SK-N-SH (cell line): ENCODE results near the gene RASL10A. TPM values are rescaled to one million over a fixed set of nuclear protein-coding genes. Genes with fewer than 3 reads are reported as not detected.

Experiments
- CTCF ChIA-PET: fragments of 300-600, 350-600 bp; formaldehyde crosslinking; extraction: SDS; loops from one replicate; lab custom pipeline; 2021; lab: Yijun Ruan, JAX
- POLR2A ChIA-PET: fragments of 350-600 bp; sonication (Branson Sonifier 250); formaldehyde crosslinking; extraction: SDS; loops from one replicate; lab custom pipeline; 2020; ENCODE audit warnings: antibody characterized with exemption, inconsistent platforms; lab: Yijun Ruan, JAX
- DNase-seq: peaks from one replicate; pipeline ENCODE4 v3.0.0; 2012
- H2AFZ ChIP-seq: fragments of 200-600 bp; sonication (generic); 2 replicates; pipeline ENCODE4 v1.8.1; 2016; ENCODE audit warnings: antibody characterized with exemption, mild to moderate bottlenecking, low read depth
- H3F3A ChIP-seq: fragments of 200-600 bp; sonication (generic); replicated peaks from 2 replicates; pipeline ENCODE3; 2016; ENCODE audit warnings: antibody characterized with exemption, mild to moderate bottlenecking; ENCODE audit not compliant: insufficient read depth
- H3K27ac ChIP-seq, 2 experiments: fragments of 200-500 bp in 1 of 2; fragments of 200-600 bp in 1 of 2; sonication (Bioruptor generic) in 1 of 2; sonication (generic), shearing (Covaris generic) in 1 of 2; 2 replicates each; pipeline versions ENCODE4 v1.5.1 to v1.6.1; 2014 to 2016; ENCODE audit warnings: low read depth in 2 of 2, inconsistent platforms in 1 of 2, low read length in 1 of 2, mild to moderate bottlenecking in 1 of 2, mixed read lengths in 1 of 2
- H3K27me3 ChIP-seq: fragments of 200-600 bp; sonication (generic), shearing (Covaris generic); 2 replicates; pipeline ENCODE4 v1.6.1; 2016; ENCODE audit warnings: mixed run types; ENCODE audit not compliant: insufficient read depth
- H3K36me3 ChIP-seq, 2 experiments: fragments of 200-500 bp in 1 of 2; fragments of 200-600 bp in 1 of 2; sonication (Bioruptor generic) in 1 of 2; sonication (generic) in 1 of 2; replicated peaks in 1 of 2; 2 replicates each; pipeline versions ENCODE3 to v1.5.1; 2014 to 2016; ENCODE audit warnings: low read length in 1 of 2, mild to moderate bottlenecking in 1 of 2; ENCODE audit not compliant: insufficient read depth in 2 of 2, control insufficient read depth in 1 of 2
- H3K4me1 ChIP-seq, 2 experiments: fragments of 200-500 bp in 1 of 2; fragments of 200-600 bp in 1 of 2; sonication (Bioruptor generic) in 1 of 2; sonication (generic), shearing (Covaris generic) in 1 of 2; 2 replicates each; pipeline versions ENCODE4 v1.5.1 to v1.6.1; 2014 to 2016; ENCODE audit warnings: low read depth in 1 of 2, low read length in 1 of 2, mixed run types in 1 of 2; ENCODE audit not compliant: insufficient read depth in 2 of 2, control insufficient read depth in 1 of 2
- H3K4me2 ChIP-seq: fragments of 200-600 bp; sonication (generic), shearing (Covaris generic); 2 replicates; pipeline ENCODE4 v1.6.1; 2017; ENCODE audit warnings: mixed run types
- H3K4me3 ChIP-seq, 2 experiments: fragments of 200-500 bp in 1 of 2; fragments of 200-600 bp in 1 of 2; sonication (Bioruptor generic) in 1 of 2; sonication (generic), shearing (Covaris generic) in 1 of 2; 2 replicates each; pipeline versions ENCODE4 v1.5.1 to v1.8.1; 2014 to 2016; ENCODE audit warnings: low read depth in 2 of 2, inconsistent platforms in 1 of 2, low read length in 1 of 2, mild to moderate bottlenecking in 1 of 2, mixed read lengths in 1 of 2, moderate library complexity in 1 of 2
- H3K79me2 ChIP-seq: fragments of 200-600 bp; sonication (generic); 2 replicates; pipeline ENCODE4 v1.8.1; 2017; ENCODE audit warnings: mild to moderate bottlenecking; ENCODE audit not compliant: insufficient read depth
- H3K9ac ChIP-seq: fragments of 200-600 bp; sonication (generic); 2 replicates; pipeline ENCODE4 v1.6.1; 2017; ENCODE audit warnings: mixed run types
- H3K9me2 ChIP-seq: fragments of 200-600 bp; sonication (generic); 2 replicates; pipeline ENCODE4 v1.6.1; 2017; ENCODE audit warnings: mixed run types
- H3K9me3 ChIP-seq: fragments of 200-600 bp; sonication (generic); 2 replicates; pipeline ENCODE4 v1.6.1; 2017; ENCODE audit warnings: mixed run types, mild to moderate bottlenecking, moderate library complexity
- H4K20me1 ChIP-seq: fragments of 200-600 bp; sonication (generic); 2 replicates; pipeline ENCODE4 v1.6.1; 2017; ENCODE audit warnings: mild to moderate bottlenecking, mixed run types; ENCODE audit not compliant: insufficient read depth
- CHD2 ChIP-seq: fragments of 150-350 bp; IDR thresholded peaks from 2 replicates; pipeline ENCODE4 v1.6.1; 2018; ENCODE audit warnings: low read length; ENCODE audit not compliant: partially characterized antibody
- CTCF ChIP-seq: fragments of 200-600 bp; sonication (generic); IDR thresholded peaks from 2 replicates; pipeline ENCODE4 v1.6.1; 2017; ENCODE audit warnings: antibody characterized with exemption, mild to moderate bottlenecking, moderate library complexity
- ELF1 ChIP-seq: IDR thresholded peaks from 2 replicates; pipeline ENCODE4 v1.4.0; 2012
- FOSL2 ChIP-seq: IDR thresholded peaks from 2 replicates; pipeline ENCODE4 v1.4.0; 2012; ENCODE audit warnings: low read depth, mild to moderate bottlenecking, moderate library complexity, borderline replicate concordance
- FOXJ3 ChIP-seq: sonication (generic); formaldehyde crosslinking; IDR thresholded peaks from 2 replicates; pipeline ENCODE4 v1.5.1; 2020; ENCODE audit warnings: mild to moderate bottlenecking, missing genetic modification reagents
- GATA2 ChIP-seq: sonication (generic); formaldehyde crosslinking; IDR thresholded peaks from 2 replicates; pipeline ENCODE4 v1.5.0; 2020; ENCODE audit warnings: mild to moderate bottlenecking, missing genetic modification reagents
- MXI1 ChIP-seq: IDR thresholded peaks from 2 replicates; pipeline ENCODE4 v1.6.1; 2012; ENCODE audit warnings: mild to moderate bottlenecking, low read depth, low read length, improper control_type of control experiment
- NFIC ChIP-seq: IDR thresholded peaks from 2 replicates; pipeline ENCODE4 v1.4.0; 2012; ENCODE audit warnings: borderline replicate concordance
- NRF1 ChIP-seq: IDR thresholded peaks from 2 replicates; pipeline ENCODE4 v1.6.1; 2012; ENCODE audit warnings: low read depth, mild to moderate bottlenecking, low read length
- PBX3 ChIP-seq: IDR thresholded peaks from 2 replicates; pipeline ENCODE4; 2012
- POLR2AphosphoS5 ChIP-seq: IDR thresholded peaks from 2 replicates; pipeline ENCODE4 v1.6.1; 2012; ENCODE audit warnings: low read depth, low read length
- RAD21 ChIP-seq: IDR thresholded peaks from 2 replicates; pipeline ENCODE4 v1.6.1; 2012; ENCODE audit warnings: mild to moderate bottlenecking, low read length
- RCOR1 ChIP-seq: fragments of 150-350 bp; IDR thresholded peaks from 2 replicates; pipeline ENCODE4 v1.6.1; 2017; ENCODE audit warnings: antibody characterized with exemption, low read length
- RXRA ChIP-seq: IDR thresholded peaks from 2 replicates; pipeline ENCODE4 v1.4.0; 2012; ENCODE audit warnings: low read depth, mild to moderate bottlenecking, borderline replicate concordance
- SIN3A ChIP-seq: IDR thresholded peaks from 2 replicates; pipeline ENCODE4 v1.6.1; 2012; ENCODE audit warnings: low read depth, mild to moderate bottlenecking, low read length, moderate library complexity, borderline replicate concordance
- SMC3 ChIP-seq: IDR thresholded peaks from 2 replicates; pipeline ENCODE4 v1.6.1; 2012; ENCODE audit warnings: low read depth, low read length, improper control_type of control experiment
- TEAD4 ChIP-seq: IDR thresholded peaks from 2 replicates; pipeline ENCODE4 v1.4.0; 2012; ENCODE audit warnings: mild to moderate bottlenecking, borderline replicate concordance; ENCODE audit not compliant: insufficient read depth
- USF1 ChIP-seq: IDR thresholded peaks from 2 replicates; pipeline ENCODE4 v1.4.0; 2012; ENCODE audit warnings: low read depth, borderline replicate concordance
- ZBTB33 ChIP-seq: IDR thresholded peaks from 2 replicates; pipeline ENCODE4 v1.4.0; 2012; ENCODE audit warnings: low read depth, borderline replicate concordance
- WGBS: methylation state at CpG from one replicate; pipeline ENCODE4 v1.1.6; 2017; ENCODE audit warnings: low lambda C conversion rate; 5-methylcytosine and 5-hydroxymethylcytosine counted together
- polyA plus RNA-seq, 3 experiments: library from polyadenylated mRNA; depleted of rRNA; stranded (reverse); fragments of >200 nt; gene quantifications; 2 replicates each; pipeline ENCODE4 v1.2.3, GENCODE V29; 2012

Gene RASL10A
- polyA plus RNA-seq, 1 of the 3 experiments (the other 2 are of a cell fraction), result 0.36 TPM

- no peak for TF ChIP-seq POLR2AphosphoS5
- no peak for TF ChIP-seq CTCF
- no peak for TF ChIP-seq NRF1
- TF ChIP-seq PBX3, result no peak
- no peak for TF ChIP-seq NFIC
- no peak for TF ChIP-seq RAD21
- TF ChIP-seq, all 33 proteins: peak for 0
Observed at GRCh38 chr22:29267462-29267857, 48.0 kb downstream of the RASL10A start (continued).

GRCh38 chr22:29266564-29267461, 48.7 kb downstream of the RASL10A start:
- Histone ChIP-seq H3K79me2 (peaks cover 57% of the 10 kb centered on the region), H3K36me3 (peaks cover 28 to 30% of the 10 kb centered on the region in 2 experiments), H3K4me2 (peak overlapping the region; percentile 99), H3K9me2 (no peaks in the 10 kb centered on the region), H4K20me1 (peaks cover 33% of the 10 kb centered on the region), H3K9me3 (no peaks in the 10 kb centered on the region), H3F3A (peaks cover 3% of the 10 kb centered on the region), H2AFZ (peak overlapping the region; percentile 83; the same call in 1 of the 2 replicates), H3K27ac (peak overlapping the region; percentile 95 to 99), H3K27me3 (no peaks in the 10 kb centered on the region), H3K4me3 (peak overlapping the region; percentile 95 to 97), H3K4me1 (peaks cover 18 to 37% of the 10 kb centered on the region in 2 experiments; a peak in 3 of 4 replicates), H3K9ac (peak overlapping the region; percentile 99)
- CTCF ChIA-PET, result interaction anchor here (0.6 to 7.7 kb wide), 4 partner anchors 15 to 92 kb away, joined by 3 to 40 read pairs (median 3); no protein-coding TSS in a partner anchor
- WGBS, result 38% methylated on average over 8 of the region's 13 CpGs
- TF ChIP-seq SMC3, result no peak
- TF ChIP-seq GATA2, result no peak
- no peak for TF ChIP-seq TEAD4
- TF ChIP-seq RXRA, result no peak
- no peak for TF ChIP-seq MXI1
- no peak for TF ChIP-seq POLR2AphosphoS5
- no peak for TF ChIP-seq FOXJ3
- no peak for TF ChIP-seq FOSL2
- no peak for TF ChIP-seq ZBTB33
- no peak for TF ChIP-seq RCOR1
- no peak for TF ChIP-seq CTCF
- no peak for TF ChIP-seq SIN3A
- TF ChIP-seq USF1, result no peak
- no peak for TF ChIP-seq ELF1
- no peak for TF ChIP-seq CHD2
- peak; percentile 49 for DNase-seq
- POLR2A ChIA-PET, result no interaction called here
